ENCODE results near the gene POLE4. TPM values are rescaled to one million over a fixed set of nuclear protein-coding genes. Genes with fewer than 3 reads are reported as not detected.

Gene POLE4
- total RNA-seq (2022) (117 and 133 TPM in 2 replicates), Bru-seq, nascent RNA (percentile 82 among the genes with signal in this experiment), BruChase-seq, experiment 1, labeled RNA remaining after a 6-hour chase (percentile 67 among the genes with signal in this experiment), BruChase-seq, experiment 2, labeled RNA remaining after a 2-hour chase (percentile 76 among the genes with signal in this experiment)
- long read RNA-seq, transcript POLE4-205 (4 exons, 1,248 nt) = major isoform, 119 of 127 reads
- long read RNA-seq, partial matches to known transcripts = 2 of 127 reads
- long read RNA-seq, other reads (novel, unspliced or antisense) = 3 of 127 reads

- Mint-ChIP-seq H3K4me1 (ENCODE audit: insufficient read depth, unreplicated experiment) (peaks cover 16% of the 10 kb centered on the region), H3K9me3 (ENCODE audit: unreplicated experiment) (no peaks in the 10 kb centered on the region), H3K27ac (ENCODE audit: low read depth, unreplicated experiment) (peak within 1 kb of the TSS; percentile 68), H3K4me3 (ENCODE audit: unreplicated experiment) (peak within 1 kb of the TSS; percentile 80), H3K27me3 (ENCODE audit: insufficient read depth, unreplicated experiment) (no peaks in the 10 kb centered on the region), H3K36me3 (ENCODE audit: insufficient read depth, unreplicated experiment) (peaks cover 17% of the 10 kb centered on the region)
- intact Hi-C loops (cut with micrococcal nuclease) = loop anchor here (5.0 kb wide), 1 partner anchor 66 kb away; no protein-coding TSS in a partner anchor
- no peak for TF ChIP-seq CTCF (IDR thresholded peaks at IDR 0.05; ENCODE audit: unreplicated experiment)
- ChIA-PET POLR2A (interaction anchor here (1.1 kb wide), 1 partner anchor 13 kb away, joined by 3 read pairs; no protein-coding TSS in a partner anchor), CTCF (interaction anchor here (0.6 to 0.7 kb wide), 4 partner anchors 58 to 245 kb away, joined by 3 to 4 read pairs (median 4); no protein-coding TSS in a partner anchor)
- DNase-seq (ENCODE audit: unreplicated experiment) = peak; percentile 89
- no TSS peak for BruUV-seq (replicated peaks)
Measured at GRCh38 chr2:74958274-74959105, at the start of gene POLE4. TSS of gene POLE4 (plus strand) at chr2:74958643. CDS start at chr2:74958680, 37 bp downstream.

- intact Hi-C loops (cut with micrococcal nuclease) = no loop called here
- H3K27me3 Mint-ChIP-seq (ENCODE audit: insufficient read depth, unreplicated experiment) = no peaks in the 10 kb centered on the region
- peaks cover 2% of the 10 kb centered on the region for H3K4me1 Mint-ChIP-seq (ENCODE audit: insufficient read depth, unreplicated experiment)
- H3K27ac Mint-ChIP-seq (ENCODE audit: low read depth, unreplicated experiment) = no peak overlapping the region
- no peaks in the 10 kb centered on the region for H3K36me3 Mint-ChIP-seq (ENCODE audit: insufficient read depth, unreplicated experiment)
- ChIA-PET CTCF (interaction anchor here (0.7 kb wide), 1 partner anchor 102 kb away, joined by 5 read pairs; no protein-coding TSS in a partner anchor), POLR2A (no interaction called here)
- BruUV-seq (replicated peaks) = no TSS peak
- H3K9me3 Mint-ChIP-seq (ENCODE audit: unreplicated experiment) = no peaks in the 10 kb centered on the region
- H3K4me3 Mint-ChIP-seq (ENCODE audit: unreplicated experiment) = no peak overlapping the region
- no peak for TF ChIP-seq CTCF (IDR thresholded peaks at IDR 0.05; ENCODE audit: unreplicated experiment)
- no peak for DNase-seq (ENCODE audit: unreplicated experiment)
Measured at GRCh38 chr2:74908748-74909444, 49.5 kb upstream of the POLE4 start.

- intact Hi-C loops (cut with micrococcal nuclease) = loop anchor here (10.0 kb wide), 1 partner anchor 495 kb away; no protein-coding TSS in a partner anchor
- ChIA-PET CTCF (interaction anchor here (0.6 kb wide), 1 partner anchor 9 kb away, joined by 5 read pairs; no protein-coding TSS in a partner anchor), POLR2A (interaction anchor here (0.7 kb wide), 1 partner anchor 167 kb away, joined by 4 read pairs; no protein-coding TSS in a partner anchor)
- Mint-ChIP-seq H3K9me3 (ENCODE audit: unreplicated experiment) (no peaks in the 10 kb centered on the region), H3K36me3 (ENCODE audit: insufficient read depth, unreplicated experiment) (no peaks in the 10 kb centered on the region), H3K27ac (ENCODE audit: low read depth, unreplicated experiment) (no peak overlapping the region), H3K4me1 (ENCODE audit: insufficient read depth, unreplicated experiment) (peaks cover 9% of the 10 kb centered on the region), H3K27me3 (ENCODE audit: insufficient read depth, unreplicated experiment) (no peaks in the 10 kb centered on the region), H3K4me3 (ENCODE audit: unreplicated experiment) (no peak overlapping the region)
- TF ChIP-seq CTCF (IDR thresholded peaks at IDR 0.05; ENCODE audit: unreplicated experiment) = no peak
- no peak for DNase-seq (ENCODE audit: unreplicated experiment)
- BruUV-seq (replicated peaks) = no TSS peak
Measured at GRCh38 chr2:74910245-74910644, 48.2 kb upstream of the POLE4 start.
